KMS-11 (cell line): ENCODE data around the gene TPX2.

Experiments used
- H2AFZ ChIP-seq: fragments of 200-600 bp; sonication (generic); 2 replicates; pipeline ENCODE4 v1.6.1; 2016; ENCODE audit warnings: antibody characterized with exemption, mixed run types, low read depth
- H3K27ac ChIP-seq: fragments of 200-600 bp; sonication (generic); 2 replicates; pipeline ENCODE4 v1.6.1; 2016; ENCODE audit warnings: mild to moderate bottlenecking, mixed run types
- H3K27me3 ChIP-seq: fragments of 200-600 bp; sonication (generic); 2 replicates; pipeline ENCODE4 v1.6.1; 2017; ENCODE audit warnings: mild to moderate bottlenecking, low read depth, mixed run types, moderate library complexity; ENCODE audit not compliant: insufficient read depth
- H3K36me3 ChIP-seq: fragments of 200-600 bp; sonication (generic); 2 replicates; pipeline ENCODE4 v1.6.1; 2017; ENCODE audit warnings: mild to moderate bottlenecking, mixed run types; ENCODE audit not compliant: insufficient read depth
- H3K4me1 ChIP-seq: fragments of 200-600 bp; sonication (generic); 2 replicates; pipeline ENCODE4 v1.6.1; 2016; ENCODE audit warnings: mild to moderate bottlenecking, low read depth, mixed run types; ENCODE audit not compliant: poor library complexity, severe bottlenecking
- H3K4me2 ChIP-seq: fragments of 200-600 bp; sonication (generic); 2 replicates; pipeline ENCODE4 v1.7.0; 2016; ENCODE audit warnings: mild to moderate bottlenecking, mixed run types
- H3K4me3 ChIP-seq: fragments of 200-600 bp; sonication (generic); IDR thresholded peaks from 2 replicates; pipeline ENCODE4 v1.6.1; 2017; ENCODE audit warnings: low read depth, low read length, mixed read lengths; ENCODE audit not compliant: insufficient read depth
- H3K79me2 ChIP-seq: fragments of 200-600 bp; sonication (generic); 2 replicates; pipeline ENCODE4 v1.6.1; 2016; ENCODE audit warnings: low read depth, mixed run types; ENCODE audit not compliant: insufficient read depth
- H3K9ac ChIP-seq: fragments of 200-600 bp; sonication (generic); 2 replicates; pipeline ENCODE4 v1.6.1; 2016; ENCODE audit warnings: mild to moderate bottlenecking, mixed run types
- H4K20me1 ChIP-seq: fragments of 200-600 bp; sonication (generic); 2 replicates; pipeline ENCODE4 v1.6.1; 2016; ENCODE audit warnings: mild to moderate bottlenecking, mixed run types; ENCODE audit not compliant: insufficient read depth
- TF ChIP-seq, protein P1 (sequence below): fragments of 200-600 bp; sonication (generic); conservative IDR thresholded peaks from 2 replicates; pipeline ENCODE4 v1.6.1; 2017; ENCODE audit warnings: low read depth, mild to moderate bottlenecking, antibody characterized with exemption, low read length, moderate library complexity, mixed read lengths

TPX2 gene, protein sequence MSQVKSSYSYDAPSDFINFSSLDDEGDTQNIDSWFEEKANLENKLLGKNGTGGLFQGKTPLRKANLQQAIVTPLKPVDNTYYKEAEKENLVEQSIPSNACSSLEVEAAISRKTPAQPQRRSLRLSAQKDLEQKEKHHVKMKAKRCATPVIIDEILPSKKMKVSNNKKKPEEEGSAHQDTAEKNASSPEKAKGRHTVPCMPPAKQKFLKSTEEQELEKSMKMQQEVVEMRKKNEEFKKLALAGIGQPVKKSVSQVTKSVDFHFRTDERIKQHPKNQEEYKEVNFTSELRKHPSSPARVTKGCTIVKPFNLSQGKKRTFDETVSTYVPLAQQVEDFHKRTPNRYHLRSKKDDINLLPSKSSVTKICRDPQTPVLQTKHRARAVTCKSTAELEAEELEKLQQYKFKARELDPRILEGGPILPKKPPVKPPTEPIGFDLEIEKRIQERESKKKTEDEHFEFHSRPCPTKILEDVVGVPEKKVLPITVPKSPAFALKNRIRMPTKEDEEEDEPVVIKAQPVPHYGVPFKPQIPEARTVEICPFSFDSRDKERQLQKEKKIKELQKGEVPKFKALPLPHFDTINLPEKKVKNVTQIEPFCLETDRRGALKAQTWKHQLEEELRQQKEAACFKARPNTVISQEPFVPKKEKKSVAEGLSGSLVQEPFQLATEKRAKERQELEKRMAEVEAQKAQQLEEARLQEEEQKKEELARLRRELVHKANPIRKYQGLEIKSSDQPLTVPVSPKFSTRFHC

GRCh38 chr20:31738729-31739549, at the start of gene TPX2:
TSS of gene TPX2 (plus strand) at chr20:31739290. CDS start at chr20:31757477, 18,187 bp downstream.
- no peaks in the 10 kb centered on the region for H4K20me1 ChIP-seq
- H3K4me2 ChIP-seq: peak within 1 kb of the TSS; percentile 64
- H3K79me2 ChIP-seq: peaks cover 49% of the 10 kb centered on the region
- H3K4me1 ChIP-seq: peaks cover 26% of the 10 kb centered on the region
- H3K27ac ChIP-seq: peak within 1 kb of the TSS; percentile 48
- H2AFZ ChIP-seq: peak within 1 kb of the TSS; percentile 82
- TF ChIP-seq, protein P1, sequence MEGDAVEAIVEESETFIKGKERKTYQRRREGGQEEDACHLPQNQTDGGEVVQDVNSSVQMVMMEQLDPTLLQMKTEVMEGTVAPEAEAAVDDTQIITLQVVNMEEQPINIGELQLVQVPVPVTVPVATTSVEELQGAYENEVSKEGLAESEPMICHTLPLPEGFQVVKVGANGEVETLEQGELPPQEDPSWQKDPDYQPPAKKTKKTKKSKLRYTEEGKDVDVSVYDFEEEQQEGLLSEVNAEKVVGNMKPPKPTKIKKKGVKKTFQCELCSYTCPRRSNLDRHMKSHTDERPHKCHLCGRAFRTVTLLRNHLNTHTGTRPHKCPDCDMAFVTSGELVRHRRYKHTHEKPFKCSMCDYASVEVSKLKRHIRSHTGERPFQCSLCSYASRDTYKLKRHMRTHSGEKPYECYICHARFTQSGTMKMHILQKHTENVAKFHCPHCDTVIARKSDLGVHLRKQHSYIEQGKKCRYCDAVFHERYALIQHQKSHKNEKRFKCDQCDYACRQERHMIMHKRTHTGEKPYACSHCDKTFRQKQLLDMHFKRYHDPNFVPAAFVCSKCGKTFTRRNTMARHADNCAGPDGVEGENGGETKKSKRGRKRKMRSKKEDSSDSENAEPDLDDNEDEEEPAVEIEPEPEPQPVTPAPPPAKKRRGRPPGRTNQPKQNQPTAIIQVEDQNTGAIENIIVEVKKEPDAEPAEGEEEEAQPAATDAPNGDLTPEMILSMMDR: no peak
- H3K36me3 ChIP-seq: no peaks in the 10 kb centered on the region; the same call in 1 of the 2 replicates
- H3K4me3 ChIP-seq: no peak within 1 kb of the TSS
- H3K9ac ChIP-seq: peak within 1 kb of the TSS; percentile 66
- H3K27me3 ChIP-seq: no peaks in the 10 kb centered on the region

- no peaks in the 10 kb centered on the region for H3K36me3 ChIP-seq
- no peak overlapping the region for H3K9ac ChIP-seq
- H3K4me1 ChIP-seq: peaks cover 73% of the 10 kb centered on the region
- H2AFZ ChIP-seq: no peak overlapping the region
- TF ChIP-seq, protein P1: no peak
- H3K4me3 ChIP-seq: no peak overlapping the region
- H3K27ac ChIP-seq: no peak overlapping the region
- H3K79me2 ChIP-seq: peaks cover 23% of the 10 kb centered on the region
- H3K4me2 ChIP-seq: peak overlapping the region; percentile 34; the same call in 1 of the 2 replicates
- H4K20me1 ChIP-seq: no peaks in the 10 kb centered on the region
- H3K27me3 ChIP-seq: no peaks in the 10 kb centered on the region
Measured at GRCh38 chr20:31690124-31690666, 48.9 kb upstream of the TPX2 start.

GRCh38 chr20:31691646-31692275, 47.3 kb upstream of the TPX2 start:
- peak overlapping the region; percentile 58 for H3K27ac ChIP-seq
- H2AFZ ChIP-seq: no peak overlapping the region
- no peaks in the 10 kb centered on the region for H3K36me3 ChIP-seq

More at GRCh38 chr20:31691646-31692275, 47.3 kb upstream of the TPX2 start:
- no peak overlapping the region for H3K4me3 ChIP-seq
- H3K4me2 ChIP-seq: peak overlapping the region; percentile 41
- peaks cover 73% of the 10 kb centered on the region for H3K4me1 ChIP-seq
- H3K79me2 ChIP-seq: peaks cover 35% of the 10 kb centered on the region
- no peaks in the 10 kb centered on the region for H4K20me1 ChIP-seq
- no peak overlapping the region; the same call in 1 of the 2 replicates for H3K9ac ChIP-seq
- TF ChIP-seq, protein P1: no peak
- no peaks in the 10 kb centered on the region for H3K27me3 ChIP-seq
